ENCODE results near the gene TRPM6.

Gene TRPM6

GRCh38 chr9:74858751-74859414 is 28.8 kb downstream of the TRPM6 start:
- TF ChIP-seq CEBPB (IDR thresholded peaks at IDR 0.05), result no peak
- no peak for TF ChIP-seq TAF1 (IDR thresholded peaks at IDR 0.05; ENCODE audit: low read depth)
- no peak for TF ChIP-seq TCF12 (IDR thresholded peaks at IDR 0.05; ENCODE audit: low read depth)

GRCh38 chr9:74856989-74857388 is 30.7 kb downstream of the TRPM6 start:
- TF ChIP-seq TEAD4 (IDR thresholded peaks at IDR 0.05) (no peak), USF1 (IDR thresholded peaks at IDR 0.05) (no peak), TCF12 (IDR thresholded peaks at IDR 0.05; ENCODE audit: low read depth) (no peak), MAX (IDR thresholded peaks at IDR 0.05) (no peak), RAD21 (IDR thresholded peaks at IDR 0.05; ENCODE audit: low read depth) (no peak), EGR1 (IDR thresholded peaks at IDR 0.05) (no peak), YY1 (IDR thresholded peaks at IDR 0.05; ENCODE audit: low read depth) (no peak), CEBPB (IDR thresholded peaks at IDR 0.05) (no peak), EP300 (IDR thresholded peaks at IDR 0.05; ENCODE audit: borderline replicate concordance) (no peak), REST (IDR thresholded peaks at IDR 0.05; ENCODE audit: low read depth) (no peak)

- TF ChIP-seq TAF1 (IDR thresholded peaks at IDR 0.05; ENCODE audit: low read depth), result no peak
- TF ChIP-seq MAX (IDR thresholded peaks at IDR 0.05), result no peak
- no peak for TF ChIP-seq EGR1 (IDR thresholded peaks at IDR 0.05)
- TF ChIP-seq YY1 (IDR thresholded peaks at IDR 0.05; ENCODE audit: low read depth), result no peak
- TF ChIP-seq TEAD4 (IDR thresholded peaks at IDR 0.05), result no peak
- no peak for TF ChIP-seq EP300 (IDR thresholded peaks at IDR 0.05; ENCODE audit: borderline replicate concordance)
- TF ChIP-seq REST (IDR thresholded peaks at IDR 0.05; ENCODE audit: low read depth), result no peak
- TF ChIP-seq USF1 (IDR thresholded peaks at IDR 0.05), result no peak
- TF ChIP-seq NFIC (IDR thresholded peaks at IDR 0.05), result no peak
- no peak for TF ChIP-seq TCF12 (IDR thresholded peaks at IDR 0.05; ENCODE audit: low read depth)
- no peak for TF ChIP-seq FOXM1 (IDR thresholded peaks at IDR 0.05; ENCODE audit: borderline replicate concordance, low read depth)
- TF ChIP-seq CEBPB (IDR thresholded peaks at IDR 0.05), result no peak
- no peak for TF ChIP-seq ZBTB7A (IDR thresholded peaks at IDR 0.05; ENCODE audit: low read depth)
- TF ChIP-seq CREB1 (IDR thresholded peaks at IDR 0.05; ENCODE audit: low read depth), result no peak
- TF ChIP-seq RAD21 (IDR thresholded peaks at IDR 0.05; ENCODE audit: low read depth), result no peak
These were observed 32.6 kb downstream of the TRPM6 start for GRCh38 chr9:74855072-74855471.

- TF ChIP-seq ZBTB7A (IDR thresholded peaks at IDR 0.05; ENCODE audit: low read depth), result no peak
- TF ChIP-seq TCF12 (IDR thresholded peaks at IDR 0.05; ENCODE audit: low read depth), result no peak
- TF ChIP-seq CEBPB (IDR thresholded peaks at IDR 0.05), result no peak
- TF ChIP-seq EGR1 (IDR thresholded peaks at IDR 0.05), result no peak
- no peak for TF ChIP-seq FOXM1 (IDR thresholded peaks at IDR 0.05; ENCODE audit: borderline replicate concordance, low read depth)
- TF ChIP-seq TEAD4 (IDR thresholded peaks at IDR 0.05), result no peak
- TF ChIP-seq REST (IDR thresholded peaks at IDR 0.05; ENCODE audit: low read depth), result no peak
- TF ChIP-seq MAX (IDR thresholded peaks at IDR 0.05), result no peak
- no peak for TF ChIP-seq RAD21 (IDR thresholded peaks at IDR 0.05; ENCODE audit: low read depth)
- TF ChIP-seq YY1 (IDR thresholded peaks at IDR 0.05; ENCODE audit: low read depth), result no peak
- no peak for TF ChIP-seq CREB1 (IDR thresholded peaks at IDR 0.05; ENCODE audit: low read depth)
- TF ChIP-seq USF1 (IDR thresholded peaks at IDR 0.05), result no peak
- no peak for TF ChIP-seq TAF1 (IDR thresholded peaks at IDR 0.05; ENCODE audit: low read depth)
These were observed 39.6 kb downstream of the TRPM6 start for GRCh38 chr9:74848153-74848525.

Data from Ishikawa (cell line).